GM12874 (cell line): Measurements from ENCODE around the gene MYL10.

ENCODE experiments used
- TF ChIP-seq, protein P1 (sequence below): IDR thresholded peaks from 2 replicates; pipeline ENCODE4 v1.5.1; 2011; ENCODE audit warnings: low read depth, mild to moderate bottlenecking, control low read depth, low read length, moderate library complexity; ENCODE audit not compliant: insufficient read depth

The MYL10 gene

DNA sequence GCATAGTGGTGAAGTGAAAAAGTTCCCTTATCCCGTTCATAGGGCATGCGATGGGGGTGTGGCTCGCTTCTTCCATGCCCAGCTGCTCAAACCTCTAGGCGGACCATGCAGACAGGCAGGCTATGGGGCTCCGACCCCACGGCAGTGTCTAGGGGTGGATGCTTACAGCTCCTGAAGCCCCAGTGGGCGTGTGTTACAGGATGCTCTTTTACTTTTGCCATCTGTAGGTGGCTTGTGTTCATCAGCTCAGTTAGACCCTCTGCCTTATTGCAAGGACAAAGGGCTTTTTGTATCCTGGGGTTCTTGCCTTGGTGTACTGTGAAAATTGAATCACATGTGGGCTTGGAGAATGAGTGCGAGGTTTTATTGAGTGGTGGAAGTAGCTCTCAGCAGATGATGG lies at the start of gene MYL10:
Gene MYL10, minus strand, starts transcription at position 126 of the 400 bp plus-strand sequence. CDS start 178 bp downstream, outside the sequence.
- TF ChIP-seq, protein P1, sequence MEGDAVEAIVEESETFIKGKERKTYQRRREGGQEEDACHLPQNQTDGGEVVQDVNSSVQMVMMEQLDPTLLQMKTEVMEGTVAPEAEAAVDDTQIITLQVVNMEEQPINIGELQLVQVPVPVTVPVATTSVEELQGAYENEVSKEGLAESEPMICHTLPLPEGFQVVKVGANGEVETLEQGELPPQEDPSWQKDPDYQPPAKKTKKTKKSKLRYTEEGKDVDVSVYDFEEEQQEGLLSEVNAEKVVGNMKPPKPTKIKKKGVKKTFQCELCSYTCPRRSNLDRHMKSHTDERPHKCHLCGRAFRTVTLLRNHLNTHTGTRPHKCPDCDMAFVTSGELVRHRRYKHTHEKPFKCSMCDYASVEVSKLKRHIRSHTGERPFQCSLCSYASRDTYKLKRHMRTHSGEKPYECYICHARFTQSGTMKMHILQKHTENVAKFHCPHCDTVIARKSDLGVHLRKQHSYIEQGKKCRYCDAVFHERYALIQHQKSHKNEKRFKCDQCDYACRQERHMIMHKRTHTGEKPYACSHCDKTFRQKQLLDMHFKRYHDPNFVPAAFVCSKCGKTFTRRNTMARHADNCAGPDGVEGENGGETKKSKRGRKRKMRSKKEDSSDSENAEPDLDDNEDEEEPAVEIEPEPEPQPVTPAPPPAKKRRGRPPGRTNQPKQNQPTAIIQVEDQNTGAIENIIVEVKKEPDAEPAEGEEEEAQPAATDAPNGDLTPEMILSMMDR = no peak

DNA sequence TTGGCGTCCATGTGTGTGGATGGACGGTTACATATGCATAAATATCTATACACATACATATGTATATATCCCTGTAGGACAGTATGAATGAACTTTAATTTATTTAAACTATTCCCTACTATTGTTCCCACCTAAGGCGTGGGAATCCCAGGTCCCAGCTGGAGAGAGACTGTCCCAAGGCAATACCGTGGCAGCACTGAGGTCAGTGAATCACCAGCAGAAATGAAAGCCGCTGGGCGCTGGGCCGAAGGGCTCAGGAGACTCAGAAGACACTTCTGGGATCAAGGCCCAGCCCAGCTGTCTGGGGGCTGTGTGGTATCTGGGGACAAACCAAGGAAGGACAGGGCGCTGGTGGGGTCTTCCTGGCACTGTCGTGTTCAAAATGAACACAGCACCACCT lies 49.6 kb upstream of the MYL10 start:
- TF ChIP-seq, protein P1 = no peak

DNA sequence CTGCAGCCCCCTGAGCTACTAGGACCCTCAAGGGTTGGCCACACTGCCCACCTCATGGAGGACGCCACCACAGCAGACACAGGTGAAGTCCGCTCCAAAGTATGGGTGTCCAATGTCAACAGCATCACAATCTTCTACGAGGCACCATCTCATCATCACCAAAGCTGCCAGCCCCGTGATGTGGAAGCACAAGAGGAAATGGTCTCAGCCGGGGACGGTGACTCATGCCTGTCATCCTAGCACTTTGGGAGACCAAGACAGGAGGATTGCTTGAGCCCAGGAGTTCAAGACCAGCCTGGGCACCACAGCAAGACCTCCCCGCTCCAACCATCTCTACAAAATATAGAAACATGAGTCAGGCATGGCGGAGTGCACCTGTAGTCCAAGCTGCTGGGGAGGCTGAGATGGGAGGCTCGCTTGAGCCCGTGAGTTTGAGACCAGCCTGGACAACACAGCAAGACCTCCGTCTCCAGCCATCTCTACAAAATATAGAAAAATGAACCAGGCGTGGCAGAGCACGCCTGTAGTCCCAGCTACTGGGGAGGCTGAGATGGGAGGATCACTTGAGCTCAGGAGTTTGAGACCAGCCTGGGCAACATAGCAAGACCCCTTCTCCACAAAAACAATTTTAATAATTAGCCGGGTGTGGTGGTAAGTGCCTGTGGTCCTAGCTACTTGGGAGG lies 48.8 kb upstream of the MYL10 start:
- TF ChIP-seq, protein P1 = no peak

DNA sequence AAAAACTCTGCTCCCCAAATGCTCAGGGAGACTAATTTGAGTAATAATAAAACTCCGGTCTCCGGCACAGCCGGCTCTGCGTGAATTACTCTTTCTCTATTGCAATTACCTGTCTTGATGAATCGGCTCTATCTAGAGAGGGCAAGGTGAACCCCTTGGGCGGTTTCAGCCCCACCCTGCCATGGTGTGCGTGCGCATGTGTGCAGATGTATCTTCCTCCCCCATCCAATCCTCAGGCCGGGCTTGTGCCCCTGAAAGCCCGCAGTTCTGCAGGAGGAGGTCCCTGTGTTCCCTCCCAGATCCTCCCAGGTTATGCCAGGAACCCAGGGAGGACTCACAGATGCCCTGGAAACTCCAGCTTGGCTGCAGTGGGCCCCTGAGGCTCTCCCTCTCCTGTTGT lies 48.3 kb upstream of the MYL10 start:
- TF ChIP-seq, protein P1 = no peak

DNA sequence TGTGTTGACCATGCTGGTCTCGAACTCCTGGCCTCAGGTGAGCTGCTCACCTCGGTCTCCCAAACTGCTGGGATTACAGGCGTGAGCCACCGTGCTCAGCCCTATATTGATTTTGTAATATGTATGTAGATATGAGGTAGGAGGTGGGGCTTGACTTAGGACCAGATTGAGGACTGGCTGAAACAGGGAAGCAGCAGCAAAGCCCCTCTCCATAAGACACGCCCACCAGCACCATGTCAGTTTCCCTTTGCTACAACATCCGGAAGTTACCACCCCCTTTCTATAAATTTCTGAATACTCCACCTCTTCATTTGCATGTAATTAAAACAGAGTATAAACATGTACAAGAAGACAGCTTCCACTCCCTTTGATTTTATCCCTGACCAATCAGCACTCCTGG lies 47.9 kb upstream of the MYL10 start:
- TF ChIP-seq, protein P1 = no peak

DNA sequence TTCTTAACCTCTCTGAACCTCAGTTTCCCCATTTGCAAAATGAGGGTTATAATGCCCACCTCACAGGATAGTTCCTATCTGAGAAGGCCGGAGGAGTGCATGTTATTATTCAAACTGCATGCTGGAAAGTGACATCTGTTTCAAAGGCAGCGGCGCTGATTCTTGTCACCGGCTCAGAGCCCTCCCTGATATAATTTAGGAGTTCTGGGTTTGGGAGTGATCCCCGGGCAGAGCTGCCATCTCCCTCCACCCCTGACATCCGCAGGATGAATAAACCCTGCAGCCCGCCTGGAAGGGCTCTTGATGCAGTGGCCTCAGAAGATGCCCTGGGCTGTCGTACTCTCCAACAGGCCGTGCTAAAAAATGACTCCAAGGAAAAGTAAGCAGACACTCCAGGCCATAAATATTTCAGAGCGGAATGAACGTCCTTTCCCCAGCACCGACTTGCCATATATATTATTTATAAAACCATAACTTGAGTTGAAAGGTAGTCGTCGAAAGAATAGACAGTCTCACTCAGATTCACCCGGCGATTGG lies 47.0 kb upstream of the MYL10 start:
- TF ChIP-seq, protein P1 = no peak

DNA sequence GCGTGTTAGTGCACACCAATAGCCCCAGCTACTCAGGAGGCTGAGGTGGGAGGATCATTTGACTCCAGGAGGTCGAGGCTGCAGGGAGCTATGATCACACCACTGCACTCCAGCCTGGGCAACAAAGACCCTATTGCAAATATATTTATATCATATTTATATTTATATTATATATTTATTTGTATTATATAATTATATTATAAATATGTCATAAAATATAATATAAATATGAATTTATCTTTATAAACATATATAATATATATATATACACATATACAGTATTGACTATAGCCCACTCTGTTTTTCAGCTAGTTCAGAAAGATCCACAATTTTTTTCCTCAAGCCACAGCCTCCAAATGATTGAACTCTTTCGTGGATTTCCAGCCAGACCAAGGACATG lies 45.3 kb upstream of the MYL10 start:
- TF ChIP-seq, protein P1 = no peak

DNA sequence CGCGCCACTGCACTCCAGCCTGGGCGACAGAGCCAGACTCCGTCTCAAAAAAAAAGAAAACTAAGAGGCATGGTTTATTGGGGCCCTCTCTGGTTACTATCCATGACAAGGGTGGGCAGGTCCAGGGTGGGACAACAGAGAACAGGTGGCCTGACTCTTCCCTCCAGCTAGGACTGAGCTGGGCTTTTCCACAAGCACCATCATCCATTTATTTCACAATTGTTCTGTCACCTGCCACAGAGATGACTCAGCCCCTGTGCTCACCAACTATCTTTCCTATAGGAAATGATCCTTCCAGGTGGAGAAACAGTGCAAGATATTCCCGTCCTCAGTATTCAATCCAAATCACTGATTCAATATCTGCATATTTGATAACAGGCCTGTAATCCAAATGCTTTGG lies 44.9 kb upstream of the MYL10 start:
- TF ChIP-seq, protein P1 = no peak
